ENCODE data around the gene RAPGEF5. TPM values are rescaled to one million over a fixed set of nuclear protein-coding genes. Genes with fewer than 3 reads are reported as not detected.

The RAPGEF5 gene
- polyA plus RNA-seq, 1 of the 3 experiments (the other 2 are of a cell fraction) = 1.2 TPM

GRCh38 chr7:22350466-22351328 lies 6.3 kb downstream of the RAPGEF5 start (continued):
- TF ChIP-seq RAD21 (IDR thresholded peaks at IDR 0.05; ENCODE audit: low read length) (peak; percentile 31), SMC3 (IDR thresholded peaks at IDR 0.05; ENCODE audit: low read depth, low read length) (no peak), USF2 (IDR thresholded peaks at IDR 0.05; ENCODE audit: borderline replicate concordance, low read depth, low read length) (no peak), RCOR1 (IDR thresholded peaks at IDR 0.05; ENCODE audit: low read length) (peak; percentile 84), CHD2 (IDR thresholded peaks at IDR 0.05; ENCODE audit: low read length, partially characterized antibody) (peak; percentile 69), TAF1 (IDR thresholded peaks at IDR 0.05; ENCODE audit: borderline replicate concordance, low read depth, low read length) (no peak), POLR2AphosphoS5 (IDR thresholded peaks at IDR 0.05; ENCODE audit: low read depth, low read length) (peak; percentile 91), PBX3 (IDR thresholded peaks at IDR 0.05) (peak; percentile 95), MEF2A (IDR thresholded peaks at IDR 0.05; ENCODE audit: borderline replicate concordance, low read depth) (peak; percentile 78), GABPA (IDR thresholded peaks at IDR 0.05; ENCODE audit: low read depth) (no peak), SIN3A (IDR thresholded peaks at IDR 0.05; ENCODE audit: borderline replicate concordance, low read depth, low read length) (peak; percentile 60; the same call in 1 of the 2 replicates)

- Histone ChIP-seq H3K36me3 (replicated peaks in 1 of 2; ENCODE audit: control insufficient read depth in 1 of 2, insufficient read depth in 2 of 2, low read length in 1 of 2) (no peaks in the 10 kb centered on the region), H3K4me2 (no peak overlapping the region), H4K20me1 (ENCODE audit: insufficient read depth) (no peaks in the 10 kb centered on the region), H3K9ac (no peak overlapping the region), H3K79me2 (ENCODE audit: insufficient read depth) (peaks cover 8% of the 10 kb centered on the region), H3F3A (replicated peaks; ENCODE audit: insufficient read depth) (peaks cover 25% of the 10 kb centered on the region), H3K27me3 (ENCODE audit: insufficient read depth) (no peaks in the 10 kb centered on the region), H3K27ac (ENCODE audit: low read depth in 2 of 2, low read length in 1 of 2) (peak overlapping the region in 1 of 2 experiments; percentile 89; a peak in 1 of 4 replicates), H3K4me1 (ENCODE audit: control insufficient read depth in 1 of 2, insufficient read depth in 2 of 2, low read depth in 1 of 2, low read length in 1 of 2) (peaks cover 29 to 33% of the 10 kb centered on the region in 2 experiments), H3K4me3 (ENCODE audit: low read depth in 2 of 2, low read length in 1 of 2) (no peak overlapping the region), H3K9me3 (no peaks in the 10 kb centered on the region), H2AFZ (ENCODE audit: low read depth) (no peak overlapping the region), H3K9me2 (no peaks in the 10 kb centered on the region)
- ChIA-PET CTCF (interaction anchor here (5.4 kb wide), 1 partner anchor 238 kb away, joined by 27 read pairs; no protein-coding TSS in a partner anchor), POLR2A (no interaction called here)
- no peak for DNase-seq
- TF ChIP-seq SIN3A (IDR thresholded peaks at IDR 0.05; ENCODE audit: borderline replicate concordance, low read depth, low read length) = no peak
- peak; percentile 55; the same call in 1 of the 2 replicates for TF ChIP-seq PBX3 (IDR thresholded peaks at IDR 0.05)
- peak; percentile 65 for TF ChIP-seq TCF12 (IDR thresholded peaks at IDR 0.05)
- peak; percentile 73 for TF ChIP-seq JUND (IDR thresholded peaks at IDR 0.05)
- peak; percentile 82 for TF ChIP-seq FOSL2 (IDR thresholded peaks at IDR 0.05; ENCODE audit: borderline replicate concordance, low read depth)
- TF ChIP-seq POLR2AphosphoS5 (IDR thresholded peaks at IDR 0.05; ENCODE audit: low read depth, low read length) = no peak
- no peak for TF ChIP-seq FOXM1 (IDR thresholded peaks at IDR 0.05; ENCODE audit: low read depth)
- TF ChIP-seq YY1 (IDR thresholded peaks at IDR 0.05; ENCODE audit: low read depth) = peak; percentile 58; the same call in 1 of the 2 replicates
These were observed 8.6 kb downstream of the RAPGEF5 start for GRCh38 chr7:22348379-22348778.
